ENCODE measurements around the gene RGPD3. TPM values are rescaled to one million over a fixed set of nuclear protein-coding genes. Genes with fewer than 3 reads are reported as not detected.
"Not testable (repeated sequence)": the region's sequence is repeated elsewhere in the genome, so short reads cannot be mapped to it uniquely, and the experiment has no call there.

The RGPD3 gene
- total RNA-seq, 1 experiment from 2014 or later = 0.07 TPM

DNA sequence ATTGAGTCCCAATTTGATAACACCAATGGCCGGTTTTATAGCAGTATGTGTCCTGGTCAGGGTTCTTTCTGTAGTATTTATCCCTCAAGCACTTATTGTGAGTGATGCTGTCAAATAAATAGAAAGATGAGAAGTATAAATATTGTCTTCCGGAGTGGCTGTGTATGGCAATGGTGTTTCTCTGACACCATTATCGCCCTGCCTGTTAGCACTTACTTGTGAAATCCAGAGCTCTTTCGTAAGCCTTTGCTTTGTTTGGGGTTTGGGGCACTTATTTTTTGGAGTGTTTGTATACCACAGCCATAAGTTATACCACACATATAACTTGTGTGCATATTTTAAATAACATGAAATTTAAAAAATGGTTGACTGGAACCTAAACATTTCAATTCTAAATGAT lies 48.2 kb upstream of the RGPD3 start (continued):
- TF ChIP-seq TEAD4 (CRISPR knock-in tag; IDR thresholded peaks at IDR 0.05) = no peak
- TF ChIP-seq, protein P1, sequence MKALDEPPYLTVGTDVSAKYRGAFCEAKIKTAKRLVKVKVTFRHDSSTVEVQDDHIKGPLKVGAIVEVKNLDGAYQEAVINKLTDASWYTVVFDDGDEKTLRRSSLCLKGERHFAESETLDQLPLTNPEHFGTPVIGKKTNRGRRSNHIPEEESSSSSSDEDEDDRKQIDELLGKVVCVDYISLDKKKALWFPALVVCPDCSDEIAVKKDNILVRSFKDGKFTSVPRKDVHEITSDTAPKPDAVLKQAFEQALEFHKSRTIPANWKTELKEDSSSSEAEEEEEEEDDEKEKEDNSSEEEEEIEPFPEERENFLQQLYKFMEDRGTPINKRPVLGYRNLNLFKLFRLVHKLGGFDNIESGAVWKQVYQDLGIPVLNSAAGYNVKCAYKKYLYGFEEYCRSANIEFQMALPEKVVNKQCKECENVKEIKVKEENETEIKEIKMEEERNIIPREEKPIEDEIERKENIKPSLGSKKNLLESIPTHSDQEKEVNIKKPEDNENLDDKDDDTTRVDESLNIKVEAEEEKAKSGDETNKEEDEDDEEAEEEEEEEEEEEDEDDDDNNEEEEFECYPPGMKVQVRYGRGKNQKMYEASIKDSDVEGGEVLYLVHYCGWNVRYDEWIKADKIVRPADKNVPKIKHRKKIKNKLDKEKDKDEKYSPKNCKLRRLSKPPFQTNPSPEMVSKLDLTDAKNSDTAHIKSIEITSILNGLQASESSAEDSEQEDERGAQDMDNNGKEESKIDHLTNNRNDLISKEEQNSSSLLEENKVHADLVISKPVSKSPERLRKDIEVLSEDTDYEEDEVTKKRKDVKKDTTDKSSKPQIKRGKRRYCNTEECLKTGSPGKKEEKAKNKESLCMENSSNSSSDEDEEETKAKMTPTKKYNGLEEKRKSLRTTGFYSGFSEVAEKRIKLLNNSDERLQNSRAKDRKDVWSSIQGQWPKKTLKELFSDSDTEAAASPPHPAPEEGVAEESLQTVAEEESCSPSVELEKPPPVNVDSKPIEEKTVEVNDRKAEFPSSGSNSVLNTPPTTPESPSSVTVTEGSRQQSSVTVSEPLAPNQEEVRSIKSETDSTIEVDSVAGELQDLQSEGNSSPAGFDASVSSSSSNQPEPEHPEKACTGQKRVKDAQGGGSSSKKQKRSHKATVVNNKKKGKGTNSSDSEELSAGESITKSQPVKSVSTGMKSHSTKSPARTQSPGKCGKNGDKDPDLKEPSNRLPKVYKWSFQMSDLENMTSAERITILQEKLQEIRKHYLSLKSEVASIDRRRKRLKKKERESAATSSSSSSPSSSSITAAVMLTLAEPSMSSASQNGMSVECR (CRISPR knock-in tag; IDR thresholded peaks at IDR 0.05; ENCODE audit: borderline replicate concordance) = no peak
- no peak for TF ChIP-seq JUN (CRISPR knock-in tag; IDR thresholded peaks at IDR 0.05)
- TF ChIP-seq JAZF1 (CRISPR knock-in tag; IDR thresholded peaks at IDR 0.05) = no peak
- TF ChIP-seq, protein P2, sequence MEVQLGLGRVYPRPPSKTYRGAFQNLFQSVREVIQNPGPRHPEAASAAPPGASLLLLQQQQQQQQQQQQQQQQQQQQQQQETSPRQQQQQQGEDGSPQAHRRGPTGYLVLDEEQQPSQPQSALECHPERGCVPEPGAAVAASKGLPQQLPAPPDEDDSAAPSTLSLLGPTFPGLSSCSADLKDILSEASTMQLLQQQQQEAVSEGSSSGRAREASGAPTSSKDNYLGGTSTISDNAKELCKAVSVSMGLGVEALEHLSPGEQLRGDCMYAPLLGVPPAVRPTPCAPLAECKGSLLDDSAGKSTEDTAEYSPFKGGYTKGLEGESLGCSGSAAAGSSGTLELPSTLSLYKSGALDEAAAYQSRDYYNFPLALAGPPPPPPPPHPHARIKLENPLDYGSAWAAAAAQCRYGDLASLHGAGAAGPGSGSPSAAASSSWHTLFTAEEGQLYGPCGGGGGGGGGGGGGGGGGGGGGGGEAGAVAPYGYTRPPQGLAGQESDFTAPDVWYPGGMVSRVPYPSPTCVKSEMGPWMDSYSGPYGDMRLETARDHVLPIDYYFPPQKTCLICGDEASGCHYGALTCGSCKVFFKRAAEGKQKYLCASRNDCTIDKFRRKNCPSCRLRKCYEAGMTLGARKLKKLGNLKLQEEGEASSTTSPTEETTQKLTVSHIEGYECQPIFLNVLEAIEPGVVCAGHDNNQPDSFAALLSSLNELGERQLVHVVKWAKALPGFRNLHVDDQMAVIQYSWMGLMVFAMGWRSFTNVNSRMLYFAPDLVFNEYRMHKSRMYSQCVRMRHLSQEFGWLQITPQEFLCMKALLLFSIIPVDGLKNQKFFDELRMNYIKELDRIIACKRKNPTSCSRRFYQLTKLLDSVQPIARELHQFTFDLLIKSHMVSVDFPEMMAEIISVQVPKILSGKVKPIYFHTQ (CRISPR knock-in tag; IDR thresholded peaks at IDR 0.05) = no peak

DNA sequence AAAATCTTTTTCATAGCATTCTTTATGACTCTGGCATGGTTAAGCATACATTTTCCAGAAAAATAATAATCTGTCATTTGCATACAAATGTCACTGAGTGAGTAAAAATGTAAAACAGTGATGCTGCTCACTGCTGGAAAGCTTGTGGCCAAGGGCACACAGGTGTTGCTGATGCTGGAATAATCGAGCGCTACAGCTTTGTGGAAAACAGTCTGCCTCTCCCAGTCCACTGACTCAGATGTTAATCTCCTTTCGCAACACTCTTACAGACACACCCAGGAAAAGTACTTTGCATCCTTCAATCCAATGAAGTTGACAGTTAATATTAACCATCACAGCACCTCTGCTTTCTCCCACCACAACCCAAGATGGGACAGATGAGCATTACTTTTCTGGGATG lies 46.6 kb upstream of the RGPD3 start:
- H3K9me3 Mint-ChIP-seq; H3K4me1 Mint-ChIP-seq; POLR2A ChIA-PET; H3K27ac Mint-ChIP-seq; DNase-seq (ENCODE audit: low spot score); CTCF ChIA-PET; H3K4me3 Mint-ChIP-seq; H3K36me3 Mint-ChIP-seq; H3K27me3 Mint-ChIP-seq (ENCODE audit: low read depth); ATAC-seq: not testable (repeated sequence)

DNA sequence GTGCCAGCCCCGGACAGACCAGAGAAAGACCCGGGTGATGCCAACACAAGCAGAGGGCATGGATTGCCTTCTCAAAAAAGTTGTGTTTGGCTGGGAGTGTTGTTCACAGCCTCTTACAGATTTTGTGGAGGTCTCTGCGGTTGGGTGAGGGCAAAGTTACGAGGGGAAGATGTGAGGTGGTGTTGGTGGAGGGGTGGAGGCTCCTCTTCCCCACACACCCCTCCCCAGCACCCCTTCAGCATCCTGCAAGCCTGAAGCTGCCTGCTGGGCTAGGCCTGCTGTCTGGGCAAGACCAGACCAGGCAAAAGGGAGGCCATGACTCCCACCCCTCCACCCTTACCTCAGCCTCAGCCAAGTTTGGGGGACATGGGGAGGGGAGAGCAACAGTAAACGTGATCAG lies 45.2 kb upstream of the RGPD3 start:
- H3K27ac Mint-ChIP-seq; ATAC-seq; H3K4me1 Mint-ChIP-seq; POLR2A ChIA-PET; H3K4me3 Mint-ChIP-seq; DNase-seq (ENCODE audit: low spot score); H3K9me3 Mint-ChIP-seq; CTCF ChIA-PET; H3K36me3 Mint-ChIP-seq; H3K27me3 Mint-ChIP-seq (ENCODE audit: low read depth): not testable (repeated sequence)

DNA sequence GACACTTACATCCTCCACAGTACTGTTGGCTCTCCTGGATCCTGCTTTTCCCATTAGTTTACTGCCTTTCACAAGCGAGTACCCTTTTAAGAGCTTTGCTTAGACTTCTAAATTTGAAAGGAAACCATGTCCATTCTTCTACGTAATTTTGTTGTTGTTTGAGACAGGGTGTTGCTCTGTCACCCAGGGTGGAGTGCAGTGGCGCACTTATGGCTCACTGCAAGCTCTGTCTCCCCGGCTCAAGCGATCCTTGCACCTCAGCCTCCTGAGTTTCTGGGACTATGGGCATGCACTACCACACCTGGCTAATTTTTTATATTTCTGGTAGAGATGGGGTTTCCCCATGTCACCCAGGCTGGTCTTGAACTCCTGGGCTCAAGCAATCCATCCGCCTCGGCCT lies 43.7 kb upstream of the RGPD3 start:
- H3K4me1 Mint-ChIP-seq; DNase-seq (ENCODE audit: low spot score); H3K27me3 Mint-ChIP-seq (ENCODE audit: low read depth); ATAC-seq; H3K27ac Mint-ChIP-seq; CTCF ChIA-PET; POLR2A ChIA-PET; H3K9me3 Mint-ChIP-seq; H3K4me3 Mint-ChIP-seq; H3K36me3 Mint-ChIP-seq: not testable (repeated sequence)

DNA sequence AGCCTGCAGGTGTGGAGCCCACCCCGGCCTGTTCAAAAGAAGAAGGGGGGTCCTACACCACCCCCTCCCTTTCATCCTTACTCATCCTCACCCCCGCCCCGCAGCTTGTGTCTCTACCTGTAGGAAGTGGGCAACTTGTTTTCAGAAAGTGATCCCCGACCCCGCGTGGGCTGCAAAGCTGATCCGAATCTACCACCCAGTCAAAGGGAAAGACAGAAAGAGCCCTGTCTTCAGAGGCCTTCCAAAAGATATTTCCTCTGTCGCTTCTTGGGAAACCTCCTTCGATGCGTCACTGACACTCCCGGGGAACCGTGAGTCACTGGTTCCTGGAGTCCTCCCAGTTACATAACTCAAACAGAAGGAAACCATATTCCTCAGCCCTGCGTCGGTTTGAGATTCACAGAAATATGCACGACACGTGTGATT lies 43.3 kb upstream of the RGPD3 start:
- H3K36me3 Mint-ChIP-seq; CTCF ChIA-PET; H3K4me1 Mint-ChIP-seq; ATAC-seq; H3K4me3 Mint-ChIP-seq; DNase-seq (ENCODE audit: low spot score); H3K27ac Mint-ChIP-seq; H3K9me3 Mint-ChIP-seq; H3K27me3 Mint-ChIP-seq (ENCODE audit: low read depth); POLR2A ChIA-PET: not testable (repeated sequence)

DNA sequence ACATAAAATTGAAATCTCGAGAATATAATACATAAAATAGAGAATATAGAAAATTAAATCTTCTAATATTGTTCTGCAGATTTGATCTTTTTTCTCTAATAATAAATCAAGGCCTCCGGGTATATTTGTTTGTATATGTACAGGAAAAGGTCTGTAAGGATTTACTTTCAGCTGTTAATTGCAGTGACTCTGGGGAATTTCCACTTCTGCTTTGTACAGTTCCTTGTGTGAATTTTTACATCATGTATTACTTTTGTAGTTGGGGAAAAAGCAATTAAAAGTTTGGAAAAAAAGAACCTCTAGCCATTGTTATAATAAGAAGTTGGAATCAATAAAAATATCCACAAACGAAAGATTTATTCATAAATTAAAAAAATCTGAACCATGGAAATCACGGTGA lies 42.6 kb upstream of the RGPD3 start:
- POLR2A ChIA-PET; H3K36me3 Mint-ChIP-seq; H3K4me1 Mint-ChIP-seq; H3K27me3 Mint-ChIP-seq (ENCODE audit: low read depth); H3K9me3 Mint-ChIP-seq; CTCF ChIA-PET; H3K4me3 Mint-ChIP-seq; H3K27ac Mint-ChIP-seq; DNase-seq (ENCODE audit: low spot score); ATAC-seq: not testable (repeated sequence)

DNA sequence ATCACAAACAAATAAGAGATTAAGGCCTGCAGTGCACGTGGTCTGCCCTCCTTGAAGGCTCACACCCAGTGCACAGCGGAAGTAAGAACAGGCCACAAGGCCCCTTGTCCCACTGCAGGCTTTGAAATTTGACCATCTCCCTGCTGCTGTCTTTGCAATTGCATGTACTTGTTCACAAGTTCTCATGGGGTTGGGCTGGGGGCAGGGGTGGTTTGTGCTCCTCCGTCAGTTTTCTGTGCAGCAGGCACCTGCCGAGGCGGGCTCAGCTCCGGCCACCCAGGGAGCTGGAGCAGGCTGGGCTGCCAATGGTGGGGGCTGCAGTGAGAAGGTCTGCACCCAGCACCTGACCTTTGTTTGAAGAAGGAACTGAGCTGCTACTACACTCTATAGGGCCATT lies 41.2 kb upstream of the RGPD3 start:
- ATAC-seq; H3K4me1 Mint-ChIP-seq; DNase-seq (ENCODE audit: low spot score); H3K36me3 Mint-ChIP-seq; H3K4me3 Mint-ChIP-seq; H3K27me3 Mint-ChIP-seq (ENCODE audit: low read depth); H3K27ac Mint-ChIP-seq; POLR2A ChIA-PET; H3K9me3 Mint-ChIP-seq; CTCF ChIA-PET: not testable (repeated sequence)

DNA sequence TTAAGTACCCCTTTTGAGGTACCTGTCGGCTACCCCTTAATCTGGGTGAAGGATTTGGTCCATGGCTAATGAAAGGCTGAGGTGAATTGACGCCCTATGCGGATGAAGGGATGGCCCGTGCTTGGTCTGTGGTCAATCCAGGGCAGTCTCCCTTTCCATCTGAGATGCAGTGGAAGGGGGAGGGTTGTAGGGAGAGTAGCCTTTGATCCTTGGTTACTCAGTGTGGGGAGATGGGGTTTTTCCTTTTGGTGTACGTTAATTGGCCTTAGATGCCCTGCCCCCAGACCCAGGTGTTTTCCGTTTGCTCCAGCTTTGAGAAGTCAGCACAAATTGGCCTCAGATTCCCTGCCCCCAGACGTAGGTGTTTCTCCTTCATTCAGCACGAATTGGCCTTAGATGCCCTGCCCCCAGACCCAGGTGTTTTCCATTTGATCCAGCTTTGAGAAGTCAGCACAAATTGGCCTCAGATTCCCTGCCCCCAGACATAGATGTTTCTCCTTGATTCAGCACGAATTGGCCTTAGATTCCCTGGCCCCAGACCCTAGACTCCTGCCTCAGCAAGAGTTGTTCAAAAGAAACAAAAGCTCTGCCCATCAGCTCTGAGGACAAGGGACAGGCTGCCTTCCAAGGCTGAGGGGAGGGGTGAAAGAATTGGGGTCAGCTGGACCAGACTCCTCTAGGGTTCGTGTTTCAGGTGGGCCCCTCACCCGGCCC lies 40.6 kb upstream of the RGPD3 start:
- H3K4me3 Mint-ChIP-seq; POLR2A ChIA-PET; H3K27me3 Mint-ChIP-seq (ENCODE audit: low read depth); H3K36me3 Mint-ChIP-seq; DNase-seq (ENCODE audit: low spot score); H3K9me3 Mint-ChIP-seq; H3K27ac Mint-ChIP-seq; H3K4me1 Mint-ChIP-seq; ATAC-seq; CTCF ChIA-PET: not testable (repeated sequence)

DNA sequence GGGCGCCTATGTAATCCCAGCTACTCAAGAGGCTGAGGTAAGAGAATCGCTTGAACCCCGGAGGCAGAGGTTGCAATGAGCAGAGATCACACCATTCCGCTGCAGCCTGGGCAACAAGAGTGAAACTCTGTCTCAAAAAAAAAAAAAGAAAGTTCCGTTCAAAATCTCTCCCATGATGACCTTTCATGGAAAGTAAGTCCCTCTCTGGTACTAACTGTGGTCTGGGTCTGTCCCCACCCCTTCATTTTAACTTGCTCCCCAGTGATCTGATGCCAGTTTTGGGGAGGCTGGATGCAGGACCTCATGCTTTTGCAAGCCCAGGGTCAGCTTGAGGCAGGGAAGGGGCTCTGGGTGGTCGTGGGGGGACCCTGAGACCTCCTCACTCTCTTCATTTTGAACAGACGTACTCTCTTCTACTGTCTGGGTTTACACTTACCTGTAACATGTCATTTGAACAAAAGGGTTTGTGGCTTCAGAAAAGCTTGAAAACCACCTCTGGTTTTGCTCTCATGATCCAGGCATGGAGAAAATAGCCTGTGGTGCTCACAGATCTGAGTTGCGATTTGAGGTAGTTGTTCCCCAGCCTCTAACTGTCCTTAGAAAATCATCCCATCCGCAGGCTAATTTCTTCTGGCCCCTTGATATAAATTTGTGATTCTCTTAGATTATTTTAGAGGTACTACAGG lies 37.9 kb upstream of the RGPD3 start:
- CTCF ChIA-PET; H3K27me3 Mint-ChIP-seq (ENCODE audit: low read depth); H3K27ac Mint-ChIP-seq; ATAC-seq; POLR2A ChIA-PET; DNase-seq (ENCODE audit: low spot score); H3K36me3 Mint-ChIP-seq; H3K4me3 Mint-ChIP-seq; H3K4me1 Mint-ChIP-seq; H3K9me3 Mint-ChIP-seq: not testable (repeated sequence)
